ENCODE results near the gene RTN4. TPM values are rescaled to one million over a fixed set of nuclear protein-coding genes. Genes with fewer than 3 reads are reported as not detected.

RTN4 gene
- total RNA-seq, 1 donor from 2014 or later, result 819 TPM

DNA sequence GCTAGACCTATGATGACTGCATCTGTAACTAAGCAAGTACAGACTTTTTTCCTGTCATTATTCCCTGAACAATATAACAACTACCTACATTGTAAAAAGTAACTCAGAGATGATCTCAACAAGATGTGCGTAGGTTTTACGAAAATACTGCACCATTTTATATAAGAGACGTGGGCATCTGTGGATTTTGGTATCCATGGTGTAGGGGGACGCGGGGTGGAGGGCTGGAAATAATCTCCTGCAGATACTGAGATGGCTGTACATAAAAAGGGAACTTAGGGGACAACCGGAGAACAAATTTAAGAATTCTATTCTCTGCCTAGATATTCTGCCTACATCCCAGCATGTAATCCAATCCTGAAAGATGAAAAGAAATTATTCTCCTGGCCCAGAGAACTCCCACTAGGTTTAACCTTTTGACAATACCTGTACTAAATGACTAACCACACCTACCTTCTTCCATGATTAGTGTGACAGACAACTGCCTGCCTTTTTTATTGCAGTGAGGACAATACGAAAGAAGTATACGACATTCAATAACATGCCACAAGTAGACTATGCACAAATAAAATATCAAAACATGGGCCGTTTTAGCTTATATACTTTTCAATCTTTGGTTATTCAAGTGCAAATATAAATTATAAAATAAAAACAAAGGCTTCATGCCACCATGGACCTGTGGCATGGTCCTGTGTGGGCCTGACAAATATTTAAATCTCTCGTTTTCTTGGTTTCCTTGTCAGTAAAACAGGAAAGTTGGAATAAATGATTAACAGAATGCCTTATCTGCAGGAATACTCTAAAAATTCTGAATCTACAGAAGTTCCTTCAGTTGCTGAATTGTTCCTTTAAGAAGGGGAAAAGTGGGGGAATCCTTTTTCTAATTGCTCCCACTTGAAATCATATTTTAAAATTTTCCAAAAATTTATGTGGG lies 46.3 kb downstream of the RTN4 start:
- Mint-ChIP-seq H3K4me1 (ENCODE audit: low read depth) (peaks cover 90% of the 10 kb centered on the region), H3K27ac (ENCODE audit: unreplicated experiment) (peak overlapping the region; percentile 19), H3K36me3 (ENCODE audit: low read depth) (no peaks in the 10 kb centered on the region), H3K9me3 (ENCODE audit: low read depth) (no peaks in the 10 kb centered on the region), H3K4me3 (ENCODE audit: unreplicated experiment) (no peak overlapping the region), H3K27me3 (ENCODE audit: low read depth) (no peaks in the 10 kb centered on the region)
- DNase-seq (ENCODE audit: low spot score), result no peak
- TF ChIP-seq, protein P1, sequence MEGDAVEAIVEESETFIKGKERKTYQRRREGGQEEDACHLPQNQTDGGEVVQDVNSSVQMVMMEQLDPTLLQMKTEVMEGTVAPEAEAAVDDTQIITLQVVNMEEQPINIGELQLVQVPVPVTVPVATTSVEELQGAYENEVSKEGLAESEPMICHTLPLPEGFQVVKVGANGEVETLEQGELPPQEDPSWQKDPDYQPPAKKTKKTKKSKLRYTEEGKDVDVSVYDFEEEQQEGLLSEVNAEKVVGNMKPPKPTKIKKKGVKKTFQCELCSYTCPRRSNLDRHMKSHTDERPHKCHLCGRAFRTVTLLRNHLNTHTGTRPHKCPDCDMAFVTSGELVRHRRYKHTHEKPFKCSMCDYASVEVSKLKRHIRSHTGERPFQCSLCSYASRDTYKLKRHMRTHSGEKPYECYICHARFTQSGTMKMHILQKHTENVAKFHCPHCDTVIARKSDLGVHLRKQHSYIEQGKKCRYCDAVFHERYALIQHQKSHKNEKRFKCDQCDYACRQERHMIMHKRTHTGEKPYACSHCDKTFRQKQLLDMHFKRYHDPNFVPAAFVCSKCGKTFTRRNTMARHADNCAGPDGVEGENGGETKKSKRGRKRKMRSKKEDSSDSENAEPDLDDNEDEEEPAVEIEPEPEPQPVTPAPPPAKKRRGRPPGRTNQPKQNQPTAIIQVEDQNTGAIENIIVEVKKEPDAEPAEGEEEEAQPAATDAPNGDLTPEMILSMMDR (IDR thresholded peaks at IDR 0.05), result no peak

DNA sequence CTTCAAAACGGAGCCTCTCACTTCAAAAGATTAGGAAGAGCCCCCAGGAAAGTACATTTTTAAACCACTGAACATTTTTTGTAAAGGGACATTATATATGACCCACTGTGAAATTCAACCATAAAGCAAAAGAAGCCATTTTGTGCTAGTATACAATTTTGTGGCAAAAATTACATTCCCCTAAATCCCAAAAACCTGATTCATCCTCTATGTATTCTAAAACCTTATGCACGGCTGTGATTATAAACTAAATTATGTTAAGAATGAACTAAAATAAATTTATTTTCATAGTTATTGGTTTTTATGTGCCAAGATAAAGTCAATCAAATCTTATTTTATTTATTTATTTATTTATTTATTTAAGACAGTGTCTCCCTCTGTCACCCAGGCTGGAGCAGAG lies 48.5 kb downstream of the RTN4 start:
- no peak for DNase-seq (ENCODE audit: low spot score)
- no peak overlapping the region for H3K4me3 Mint-ChIP-seq (ENCODE audit: unreplicated experiment)
- no peaks in the 10 kb centered on the region for H3K36me3 Mint-ChIP-seq (ENCODE audit: low read depth)
- H3K27ac Mint-ChIP-seq (ENCODE audit: unreplicated experiment), result peak overlapping the region; percentile 87
- TF ChIP-seq, protein P1 (IDR thresholded peaks at IDR 0.05), result no peak
- H3K4me1 Mint-ChIP-seq (ENCODE audit: low read depth), result peaks cover 90% of the 10 kb centered on the region
- no peaks in the 10 kb centered on the region for H3K9me3 Mint-ChIP-seq (ENCODE audit: low read depth)
- no peaks in the 10 kb centered on the region for H3K27me3 Mint-ChIP-seq (ENCODE audit: low read depth)

DNA sequence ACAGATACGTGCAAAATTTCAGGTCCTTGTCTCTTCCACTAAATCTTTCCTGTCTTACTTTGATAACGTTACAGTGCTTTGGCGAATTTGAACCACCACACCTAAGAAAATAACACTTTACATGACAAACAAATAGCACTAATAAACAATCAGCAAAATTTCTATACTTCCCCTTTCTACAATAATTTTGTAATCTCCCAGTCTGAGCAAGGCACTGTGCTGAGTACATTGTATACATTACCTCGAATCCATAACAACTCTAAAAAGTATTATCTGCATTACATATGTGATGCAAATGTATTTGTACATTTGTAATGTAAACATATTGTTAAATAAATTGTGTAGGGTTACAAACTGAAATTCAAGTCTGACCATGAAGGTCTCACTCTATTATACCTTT lies 49.9 kb downstream of the RTN4 start:
- no peak overlapping the region for H3K4me3 Mint-ChIP-seq (ENCODE audit: unreplicated experiment)
- TF ChIP-seq, protein P1 (IDR thresholded peaks at IDR 0.05), result no peak
- H3K27ac Mint-ChIP-seq (ENCODE audit: unreplicated experiment), result peak overlapping the region; percentile 47

DNA sequence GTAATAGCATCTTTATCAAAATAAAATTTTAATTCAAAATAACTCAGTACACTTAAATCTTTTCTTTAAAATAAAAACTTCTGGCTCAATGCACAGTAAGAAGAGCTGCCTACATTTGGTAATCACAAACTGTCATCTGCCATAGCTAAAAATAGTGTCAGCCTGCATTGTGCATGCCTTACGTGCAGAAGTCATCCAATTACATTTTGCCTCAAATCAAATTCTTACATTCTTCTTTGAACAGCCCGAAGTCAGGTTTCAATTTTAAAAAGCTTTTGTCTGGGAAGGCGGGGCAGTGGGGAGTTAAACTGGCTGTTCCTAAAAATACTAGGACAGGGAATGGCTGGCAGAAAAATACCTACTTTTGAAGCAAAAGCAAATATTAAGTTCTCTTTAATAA lies 51.1 kb downstream of the RTN4 start:
- H3K36me3 Mint-ChIP-seq (ENCODE audit: low read depth), result no peaks in the 10 kb centered on the region
- H3K27me3 Mint-ChIP-seq (ENCODE audit: low read depth), result no peaks in the 10 kb centered on the region
- DNase-seq (ENCODE audit: low spot score), result no peak
- no peaks in the 10 kb centered on the region for H3K9me3 Mint-ChIP-seq (ENCODE audit: low read depth)
- TF ChIP-seq, protein P1 (IDR thresholded peaks at IDR 0.05), result no peak
- H3K27ac Mint-ChIP-seq (ENCODE audit: unreplicated experiment), result peak overlapping the region; percentile 90
- H3K4me1 Mint-ChIP-seq (ENCODE audit: low read depth), result peaks cover 87% of the 10 kb centered on the region
- H3K4me3 Mint-ChIP-seq (ENCODE audit: unreplicated experiment), result peak overlapping the region; percentile 30

More for the DNA sequence above, 49.9 kb downstream of the RTN4 start:
- Mint-ChIP-seq H3K4me1 (ENCODE audit: low read depth) (peaks cover 90% of the 10 kb centered on the region), H3K27me3 (ENCODE audit: low read depth) (no peaks in the 10 kb centered on the region), H3K36me3 (ENCODE audit: low read depth) (no peaks in the 10 kb centered on the region), H3K9me3 (ENCODE audit: low read depth) (no peaks in the 10 kb centered on the region)
- DNase-seq (ENCODE audit: low spot score), result no peak

DNA sequence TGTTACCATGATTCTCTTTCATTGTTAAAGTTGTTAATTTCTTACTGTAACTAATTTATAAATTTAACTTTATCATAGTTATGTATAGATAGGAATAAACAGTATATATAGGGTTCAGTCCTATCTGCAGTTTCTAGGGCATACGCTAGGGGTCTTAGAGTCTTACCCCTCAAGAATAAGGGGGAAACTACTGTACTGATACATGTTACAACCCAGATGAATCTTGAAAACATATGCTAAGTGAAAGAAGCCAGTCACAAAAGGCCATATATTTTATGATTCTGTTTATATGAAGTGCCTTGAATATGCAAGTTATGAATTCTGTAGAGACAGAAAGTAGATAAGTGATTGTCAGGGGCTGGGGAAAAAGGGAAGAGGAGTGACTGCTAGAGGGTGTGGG lies 52.4 kb downstream of the RTN4 start:
- DNase-seq (ENCODE audit: low spot score), result no peak
- Mint-ChIP-seq H3K9me3 (ENCODE audit: low read depth) (no peaks in the 10 kb centered on the region), H3K27ac (ENCODE audit: unreplicated experiment) (peak overlapping the region; percentile 77), H3K4me1 (ENCODE audit: low read depth) (peaks cover 86% of the 10 kb centered on the region), H3K4me3 (ENCODE audit: unreplicated experiment) (no peak overlapping the region), H3K27me3 (ENCODE audit: low read depth) (no peaks in the 10 kb centered on the region), H3K36me3 (ENCODE audit: low read depth) (no peaks in the 10 kb centered on the region)
- TF ChIP-seq, protein P1 (IDR thresholded peaks at IDR 0.05), result peak; percentile 27

Data from chondrocyte (in vitro differentiated cells).